Activated CD8-positive, alpha-beta memory T cell treated with anti-CD3 and anti-CD28 coated beads, Interleukin-2, amount 50 U/mL, for 1 hour (primary cell): ENCODE results near the gene SMG9.

Source experiments
- DNase-seq: peaks from one replicate; pipeline ENCODE4 v3.0.0-alpha.2; 2020; ENCODE audit errors: extremely low read depth

SMG9 gene

GRCh38 chr19:43752287-43752875, 2.4 kb downstream of the SMG9 start:
- DNase-seq = no peak

GRCh38 chr19:43751466-43752220, 3.1 kb downstream of the SMG9 start:
- no peak for DNase-seq

GRCh38 chr19:43749898-43750297, 4.9 kb downstream of the SMG9 start:
- no peak for DNase-seq

- DNase-seq = no peak
Observed at GRCh38 chr19:43749152-43749551, 5.6 kb downstream of the SMG9 start.

GRCh38 chr19:43748685-43749084, 6.1 kb downstream of the SMG9 start:
- no peak for DNase-seq

GRCh38 chr19:43748205-43748594, 6.6 kb downstream of the SMG9 start:
- DNase-seq = no peak

- no peak for DNase-seq
Observed at GRCh38 chr19:43747557-43748204, 7.1 kb downstream of the SMG9 start.

- DNase-seq = no peak
Observed at GRCh38 chr19:43743059-43743458, 11.7 kb downstream of the SMG9 start.

GRCh38 chr19:43741075-43741825, 13.5 kb downstream of the SMG9 start:
- DNase-seq = no peak

GRCh38 chr19:43739439-43740235, 15.1 kb downstream of the SMG9 start:
- DNase-seq = no peak

GRCh38 chr19:43738780-43739211, 16.0 kb downstream of the SMG9 start:
- no peak for DNase-seq

GRCh38 chr19:43735957-43736356, 18.8 kb downstream of the SMG9 start:
- DNase-seq = no peak

- DNase-seq = no peak
Observed at GRCh38 chr19:43735013-43735412, 19.7 kb downstream of the SMG9 start.

- no peak for DNase-seq
Observed at GRCh38 chr19:43731846-43732245, 22.9 kb downstream of the SMG9 start.

GRCh38 chr19:43731346-43731745, 23.4 kb downstream of the SMG9 start:
- no peak for DNase-seq

- DNase-seq = no peak
Observed at GRCh38 chr19:43729919-43730318, 24.8 kb downstream of the SMG9 start.

- DNase-seq = no peak
Observed at GRCh38 chr19:43727593-43727853, 27.2 kb downstream of the SMG9 start.

GRCh38 chr19:43726736-43727592, 27.8 kb downstream of the SMG9 start:
- DNase-seq = no peak

GRCh38 chr19:43725468-43725867, 29.3 kb downstream of the SMG9 start:
- DNase-seq = no peak

GRCh38 chr19:43724896-43725295, 29.9 kb downstream of the SMG9 start:
- no peak for DNase-seq

GRCh38 chr19:43723588-43723987, 31.2 kb downstream of the SMG9 start:
- no peak for DNase-seq
